Measurements from ENCODE around the gene TP53BP1.

TP53BP1 gene

DNA sequence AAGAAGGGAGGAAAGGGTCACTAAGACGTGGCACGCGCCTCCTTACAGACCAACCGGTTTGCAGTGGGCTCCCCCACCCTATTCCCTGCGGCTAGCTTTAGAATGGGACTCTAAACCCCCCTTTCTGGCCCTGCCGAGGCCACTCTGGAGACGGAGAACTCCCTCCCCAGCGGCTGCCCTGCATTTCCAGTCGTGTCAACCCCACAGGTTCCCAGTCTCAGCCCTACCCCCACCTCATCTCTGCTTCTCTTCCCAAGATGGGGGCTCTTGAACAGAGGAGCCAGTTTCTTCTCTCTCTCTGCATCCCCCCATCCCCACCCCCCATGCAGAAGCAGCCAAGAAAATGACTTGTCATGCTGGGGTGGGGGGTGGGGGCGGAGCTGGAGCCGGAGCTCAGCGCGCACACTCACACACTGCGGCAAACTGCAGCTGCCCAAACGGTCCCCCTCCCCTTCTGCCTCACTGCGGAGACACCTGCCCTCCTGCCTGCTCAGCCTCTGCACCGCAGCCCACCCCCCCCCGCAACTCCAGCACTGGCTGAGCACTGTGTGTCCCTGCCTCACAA is 25.3 kb upstream of the TP53BP1 start:
- peak overlapping the region; percentile 51 for H3K4me3 ChIP-seq (ENCODE audit: low read depth, low read length)

DNA sequence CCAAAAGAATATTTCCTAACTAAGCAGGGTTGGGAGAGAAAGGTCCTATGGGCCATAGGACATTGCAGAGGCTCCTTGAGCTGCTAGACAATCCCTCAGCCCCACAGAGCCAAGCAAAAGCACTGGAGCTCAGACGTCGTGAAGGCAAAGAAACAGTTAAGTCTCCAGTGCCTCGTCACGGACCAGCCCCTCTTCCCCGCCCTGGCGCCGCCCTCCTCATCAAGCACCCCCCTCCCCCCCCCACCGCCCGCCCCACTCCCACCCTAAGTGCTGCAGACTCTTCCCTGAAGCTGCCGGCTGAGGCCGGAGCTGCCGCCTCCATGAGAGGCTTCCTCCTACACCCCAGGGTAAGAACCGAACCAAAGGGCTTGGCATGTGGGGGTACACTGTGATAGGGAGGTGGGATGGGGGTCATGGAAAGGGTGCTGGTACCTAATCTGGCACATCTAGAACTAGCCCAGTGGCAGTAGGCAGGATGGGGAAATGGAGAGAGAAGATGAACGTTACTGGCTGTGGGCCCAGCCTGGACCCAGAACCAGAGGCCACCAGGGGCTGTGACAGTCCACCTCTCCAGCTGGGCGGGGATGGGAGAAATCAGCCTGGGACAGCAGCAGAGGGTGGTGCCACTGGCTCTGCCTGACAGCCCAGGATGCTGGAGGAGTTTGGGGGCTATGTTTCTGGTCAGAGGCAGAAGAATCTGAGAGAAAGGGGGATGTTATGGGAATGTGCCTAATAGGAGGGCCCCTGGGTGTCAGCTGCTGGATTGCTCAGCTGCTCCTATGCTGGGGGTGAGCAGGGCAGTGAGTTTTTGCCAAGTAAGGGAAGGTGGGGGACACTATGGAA is 24.6 kb upstream of the TP53BP1 start, which contains the start of gene MAP1A:
Gene MAP1A (plus strand): TSS at position 255 of the 843 bp plus-strand sequence. CDS start 3,866 bp downstream, outside the sequence.
- H3K4me3 ChIP-seq (ENCODE audit: low read depth, low read length): peak within 1 kb of the TSS; percentile 51

- H3K4me3 ChIP-seq (ENCODE audit: low read depth, low read length): peak overlapping the region; percentile 33
Measured at GRCh38 chr15:43516801-43517353, 23.9 kb upstream of the TP53BP1 start.

DNA sequence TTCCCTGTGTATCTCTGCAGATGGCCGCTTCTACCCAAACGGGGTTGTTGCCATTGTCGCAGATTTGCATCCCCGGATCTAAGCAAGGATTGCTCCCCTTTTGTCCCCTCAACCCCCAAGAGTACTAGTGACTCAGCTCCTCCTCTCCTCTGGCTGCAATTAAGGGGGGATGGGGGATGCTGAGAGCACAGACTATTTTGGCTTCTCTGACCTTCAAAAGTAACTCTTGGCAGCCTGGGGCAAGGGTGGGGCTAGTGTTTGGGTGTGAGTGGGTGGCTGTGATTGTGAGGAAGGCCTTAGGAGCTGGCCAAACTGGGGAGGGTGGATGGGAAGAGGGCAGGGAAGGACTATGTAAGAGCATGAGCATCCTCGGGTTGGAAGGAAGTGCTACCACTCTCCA is 23.2 kb upstream of the TP53BP1 start:
- H3K4me3 ChIP-seq (ENCODE audit: low read depth, low read length): no peak overlapping the region

DNA sequence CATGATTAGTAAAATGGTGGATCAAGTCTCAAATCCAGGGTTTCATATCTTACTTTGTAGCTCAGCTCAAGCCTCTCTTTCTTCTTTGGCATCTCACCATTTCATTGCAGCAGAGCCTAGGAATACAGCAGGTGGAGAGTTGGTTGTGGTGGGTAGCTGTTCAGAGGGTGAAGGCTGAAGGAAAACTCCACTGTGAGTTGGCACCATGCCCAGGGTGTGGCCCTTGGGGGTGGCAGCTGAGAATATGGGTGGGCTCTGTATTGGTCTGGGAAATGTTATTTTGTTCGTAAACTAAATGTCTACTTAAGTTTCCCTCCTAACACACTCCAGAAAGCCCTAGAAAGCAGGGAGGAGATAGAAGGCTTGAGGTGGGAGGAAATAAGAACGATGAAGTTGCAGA is 22.8 kb upstream of the TP53BP1 start:
- H3K4me3 ChIP-seq (ENCODE audit: low read depth, low read length): no peak overlapping the region

DNA sequence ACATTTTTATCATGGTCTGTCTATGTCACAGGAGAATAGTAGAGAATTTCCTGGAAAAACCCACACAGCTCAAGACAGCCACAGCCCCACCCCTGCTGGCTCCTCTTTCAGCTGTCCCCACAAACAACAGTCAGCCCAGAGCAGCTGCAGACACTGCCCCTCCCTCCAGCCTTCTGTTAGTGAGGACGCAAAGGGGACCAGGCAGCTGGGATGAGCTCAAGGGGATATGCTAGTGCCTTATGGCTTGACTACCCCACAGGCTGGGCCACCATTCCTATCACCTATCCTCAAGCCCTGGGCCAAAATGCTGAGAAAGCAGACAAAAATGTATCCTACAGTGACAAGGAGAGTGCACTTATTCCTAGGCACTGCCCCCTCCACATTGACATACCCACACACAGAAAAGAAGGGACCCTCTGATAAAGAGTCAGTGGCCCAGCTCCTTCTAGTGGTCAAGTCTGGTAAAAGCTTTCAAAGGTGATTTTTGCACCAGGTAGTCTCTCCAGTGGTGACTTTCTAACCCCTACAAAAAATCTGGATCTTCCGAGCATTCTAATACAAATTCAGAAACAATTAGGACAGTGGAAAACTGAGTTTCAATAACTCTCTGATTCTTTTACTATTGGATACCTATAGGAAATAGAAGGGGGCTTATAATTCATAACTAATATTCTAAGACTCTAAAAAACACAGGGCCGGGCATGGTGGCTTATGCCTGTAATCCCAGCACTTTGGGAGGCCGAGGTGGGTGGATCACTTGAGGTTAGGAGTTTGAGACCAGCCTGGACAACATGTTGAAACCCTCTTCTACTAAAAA is 21.5 kb upstream of the TP53BP1 start:
- H3K4me3 ChIP-seq (ENCODE audit: low read depth, low read length): no peak overlapping the region

DNA sequence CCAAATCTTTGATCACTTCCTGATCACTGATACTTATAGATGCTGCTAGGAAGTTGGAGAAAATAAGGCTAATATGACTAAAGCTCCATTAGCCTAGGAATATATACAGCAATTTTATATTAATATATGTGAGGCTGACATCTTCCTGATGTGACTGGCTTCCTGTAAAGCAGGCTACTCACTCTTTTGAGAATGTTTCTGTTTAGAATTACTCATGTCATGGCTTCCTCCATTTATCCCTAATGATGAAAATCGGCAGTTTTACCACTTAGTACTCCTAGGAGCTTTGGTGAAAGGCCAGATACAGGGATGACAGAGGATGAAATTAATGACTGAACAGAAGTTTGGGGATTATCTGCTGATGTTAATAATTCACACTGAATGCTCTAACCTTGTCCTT is 20.6 kb upstream of the TP53BP1 start:
- H3K4me3 ChIP-seq (ENCODE audit: low read depth, low read length): no peak overlapping the region

- peak overlapping the region; percentile 47 for H3K4me3 ChIP-seq (ENCODE audit: low read depth, low read length)
Measured at GRCh38 chr15:43511012-43511885, 18.3 kb upstream of the TP53BP1 start.

DNA sequence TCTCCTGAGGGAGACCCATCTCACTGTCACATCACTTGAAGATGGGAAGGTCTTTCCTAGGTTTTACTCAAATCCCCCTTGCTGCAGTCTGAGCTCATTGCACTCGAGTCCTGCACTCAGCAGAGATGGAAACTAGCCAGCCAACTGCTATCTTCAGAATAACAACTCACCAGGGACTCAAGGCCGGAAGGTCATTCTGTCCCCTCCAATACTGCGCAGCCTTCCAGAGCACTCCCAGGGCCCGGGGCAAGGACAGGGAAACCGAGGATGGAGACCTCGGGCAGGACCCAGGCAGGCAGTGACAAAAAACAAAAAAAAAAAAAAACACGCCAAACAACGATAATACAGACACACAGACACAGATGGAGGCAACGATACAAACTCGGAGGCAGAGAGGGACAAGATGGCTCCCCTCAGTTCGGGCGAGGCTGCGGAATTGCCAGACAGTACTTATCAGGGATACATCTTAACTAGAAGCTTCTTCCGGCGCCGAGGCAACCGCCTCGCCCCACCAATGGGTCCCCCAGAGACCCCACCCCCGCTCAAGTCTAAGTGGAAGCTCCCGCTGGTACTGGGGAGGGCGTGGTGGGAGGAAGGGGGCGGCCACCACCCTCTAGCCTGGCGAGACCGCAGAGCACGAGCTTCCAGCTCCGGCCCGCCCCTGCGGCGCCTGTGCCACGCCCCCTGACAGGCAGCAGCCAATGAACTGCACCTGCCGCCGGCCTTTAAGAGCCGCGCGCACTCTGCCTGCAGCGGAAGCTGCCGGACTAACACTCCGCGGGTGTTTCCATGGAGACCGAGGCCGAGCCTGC is 17.4 kb upstream of the TP53BP1 start:
- peak overlapping the region; percentile 64 for H3K4me3 ChIP-seq (ENCODE audit: low read depth, low read length)

DNA sequence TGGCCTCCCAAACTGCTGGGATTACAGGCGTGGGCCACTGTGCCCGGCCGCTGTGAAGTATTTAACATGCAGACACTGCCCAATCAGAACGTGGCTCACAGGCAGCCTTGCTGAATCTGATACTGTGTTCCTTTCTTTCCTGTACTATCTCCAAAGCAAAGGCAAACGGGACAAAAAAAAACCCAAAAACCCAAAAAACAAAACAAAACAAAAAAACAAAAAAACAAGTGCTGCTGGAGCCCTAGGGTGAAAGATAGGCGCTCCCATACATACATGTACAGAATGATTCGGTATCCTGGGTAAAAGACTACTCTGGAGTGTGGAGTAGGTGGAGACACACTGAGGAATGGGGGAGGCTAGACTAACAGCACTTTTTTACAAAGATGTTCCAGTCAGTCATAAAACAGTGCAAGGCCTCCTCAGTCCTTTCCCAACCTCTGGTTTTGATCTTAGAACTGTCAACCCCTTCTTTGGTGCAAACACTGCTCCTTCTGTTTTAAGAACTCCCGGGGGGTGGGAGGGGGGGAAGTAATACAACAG is 16.8 kb upstream of the TP53BP1 start:
- H3K4me3 ChIP-seq (ENCODE audit: low read depth, low read length): peak overlapping the region; percentile 64

DNA sequence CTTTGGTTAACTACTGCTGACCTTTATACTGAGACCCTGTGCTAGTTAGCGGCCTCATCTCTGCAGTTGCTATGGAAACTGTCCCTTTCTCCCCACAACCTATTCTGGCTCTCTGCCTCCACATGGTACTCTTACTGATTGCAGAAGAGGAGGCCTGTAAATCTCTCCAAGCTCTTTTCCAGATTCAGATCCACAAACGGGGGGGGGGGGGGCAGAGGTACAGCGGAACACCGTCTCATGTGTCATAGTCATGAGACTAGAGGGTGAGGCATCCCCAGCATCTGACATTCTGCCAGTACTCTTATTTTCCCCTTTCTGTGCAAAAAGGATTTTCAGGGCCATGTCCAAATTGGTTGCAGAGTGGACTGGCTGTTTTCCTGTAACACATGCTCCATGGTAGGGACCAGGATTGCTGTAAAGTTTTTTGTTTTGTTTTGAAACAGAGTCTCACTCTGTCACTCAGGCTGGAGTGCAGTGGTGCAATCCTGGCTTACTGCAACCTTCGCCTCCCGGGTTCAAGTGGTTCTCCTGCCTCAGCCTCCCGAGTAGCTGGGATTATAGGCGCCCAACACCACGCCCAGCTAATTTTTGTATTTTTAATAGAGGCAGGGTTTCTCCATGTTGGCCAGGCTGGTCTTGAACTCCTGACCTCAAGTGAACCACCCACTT is 16.2 kb upstream of the TP53BP1 start:
- no peak overlapping the region for H3K4me3 ChIP-seq (ENCODE audit: low read depth, low read length)

- no peak overlapping the region for H3K4me3 ChIP-seq (ENCODE audit: low read depth, low read length)
Measured at GRCh38 chr15:43508421-43508820, 15.5 kb upstream of the TP53BP1 start.

DNA sequence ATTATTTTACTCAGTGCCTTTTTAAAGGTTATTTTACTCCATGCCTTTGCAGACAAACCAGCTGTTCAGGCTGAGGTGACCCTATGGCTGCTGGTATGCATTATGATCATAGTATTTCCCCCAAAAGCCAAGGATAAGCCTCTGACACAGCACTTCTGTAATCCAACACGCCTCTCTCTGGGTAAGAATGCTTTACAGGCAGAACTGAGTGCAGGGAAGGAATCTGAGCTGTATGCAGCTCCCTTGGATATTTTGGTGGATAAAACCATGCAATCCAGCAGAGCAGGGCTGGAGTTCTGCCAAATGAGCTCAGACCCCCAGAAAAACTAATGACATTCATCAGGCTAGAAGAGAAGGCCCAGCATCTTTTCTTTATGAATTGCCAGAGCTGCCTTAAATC is 12.8 kb upstream of the TP53BP1 start:
- H3K4me3 ChIP-seq (ENCODE audit: low read depth, low read length): no peak overlapping the region

DNA sequence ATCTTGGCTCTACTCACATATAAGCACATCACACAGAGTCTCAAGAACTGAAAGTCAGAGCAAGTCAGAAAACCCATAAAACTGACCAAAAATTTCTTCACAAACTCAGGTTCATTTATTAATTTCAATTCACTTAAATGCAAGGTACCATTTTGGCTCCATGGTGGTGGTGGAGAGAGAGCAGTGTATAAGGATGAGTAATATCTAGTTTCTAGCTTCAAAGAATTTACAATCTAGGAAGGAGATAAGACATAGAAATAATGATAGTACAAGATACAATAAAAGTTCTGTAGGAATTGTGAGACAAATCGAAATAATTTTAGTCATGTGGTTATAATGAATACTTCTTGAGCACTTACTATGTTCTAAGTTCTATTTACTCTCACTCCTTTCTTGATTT is 6.7 kb upstream of the TP53BP1 start:
- no peak overlapping the region for H3K4me3 ChIP-seq (ENCODE audit: low read depth, low read length)

DNA sequence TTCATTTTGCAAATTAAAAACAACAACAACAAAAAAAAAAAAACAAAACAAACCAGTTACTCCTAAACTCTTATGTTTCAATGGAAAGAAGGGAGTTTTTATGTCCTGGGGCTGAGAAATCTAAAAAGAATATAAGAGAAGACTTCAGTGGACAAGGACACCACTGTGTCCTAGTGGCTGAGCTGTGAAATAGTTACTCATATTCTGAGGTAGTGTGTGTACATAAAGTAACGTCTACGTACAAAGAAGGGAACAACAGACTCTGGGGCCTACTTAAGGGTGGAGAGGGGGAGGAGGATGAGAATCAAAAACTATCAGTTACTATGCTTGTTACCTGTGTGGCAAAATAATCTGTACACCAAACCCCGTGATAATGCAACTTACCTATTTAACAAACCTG is 6.0 kb upstream of the TP53BP1 start:
- no peak overlapping the region for H3K4me3 ChIP-seq (ENCODE audit: low read depth, low read length)

- H3K4me3 ChIP-seq (ENCODE audit: low read depth, low read length): no peak overlapping the region
Measured at GRCh38 chr15:43493703-43494472, 932 bp upstream of the TP53BP1 start.

- H3K4me3 ChIP-seq (ENCODE audit: low read depth, low read length): peak overlapping the region; percentile 86
Measured at GRCh38 chr15:43492266-43492665, 690 bp downstream of the TP53BP1 start.

GRCh38 chr15:43489191-43489590 is 3.8 kb downstream of the TP53BP1 start:
- H3K4me3 ChIP-seq (ENCODE audit: low read depth, low read length): no peak overlapping the region

All from iPS-11a (cell line).